Stomach (tissue), 9 donors: Measurements from ENCODE around the gene ZNF716. TPM values are rescaled to one million over a fixed set of nuclear protein-coding genes. Genes with fewer than 3 reads are reported as not detected.

Experiments
- DNase-seq, 2 donors: peaks; one replicate each; pipeline versions ENCODE4 v3.0.0 to v3.0.0-alpha.2; 2013 to 2019
- H3K27ac ChIP-seq, 5 donors: fragments of 200-600 bp in 4 of 5; sonication (generic) in 4 of 5; one replicate each; pipeline ENCODE4 v1.5.1; 2013 to 2019; ENCODE audit warnings: mild to moderate bottlenecking in 1 of 5, moderate library complexity in 1 of 5
- H3K27me3 ChIP-seq, 3 donors: fragments of 200-600 bp; sonication (generic); one replicate each; pipeline ENCODE4 v1.5.1; 2017 to 2019; ENCODE audit warnings: mixed run types in 1 of 3
- H3K36me3 ChIP-seq, 4 donors: fragments of 200-600 bp; sonication (generic); 1 replicate in 3 of 4; 2 replicates in 1 of 4; pipeline ENCODE4 v1.5.1; 2016 to 2019
- H3K4me1 ChIP-seq, 4 donors: fragments of 200-600 bp; sonication (generic); one replicate each; pipeline ENCODE4 v1.5.1; 2016 to 2019
- H3K4me3 ChIP-seq, 4 donors: fragments of 200-600 bp; sonication (generic) in 3 of 4; one replicate each; pipeline ENCODE4 v1.5.1; 2016 to 2019; ENCODE audit warnings: mild to moderate bottlenecking in 1 of 4
- H3K9me3 ChIP-seq, 4 donors: fragments of 200-600 bp; sonication (generic); one replicate each; pipeline ENCODE4 v1.5.1; 2016 to 2019
- EP300 ChIP-seq: sonication (generic); formaldehyde crosslinking; IDR thresholded peaks from one replicate; pipeline ENCODE4 v1.6.1; 2017; ENCODE audit warnings: antibody characterized with exemption
- POLR2A ChIP-seq, 4 donors: fragments of 450-650 bp; IDR thresholded peaks; one replicate each; pipeline ENCODE4 v1.6.1; 2016; ENCODE audit warnings: antibody characterized with exemption in 4 of 4, control low read depth in 2 of 4, mild to moderate bottlenecking in 1 of 4, moderate library complexity in 1 of 4
- POLR2AphosphoS5 ChIP-seq, 3 donors: sonication (generic); formaldehyde crosslinking; IDR thresholded peaks; one replicate each; pipeline ENCODE4 v1.6.1; 2016; ENCODE audit warnings: antibody characterized with exemption in 3 of 3
- WGBS, 5 donors: extraction: QIAGEN DNeasy Blood & Tissue Kit in 3 of 5; methylation state at CpG; one replicate each; pipeline versions ENCODE4 v1.1.5 to v1.1.7; 2013 to 2018; 5-methylcytosine and 5-hydroxymethylcytosine counted together
- intact Hi-C: fragments of 100-400 bp; cut with DNase I; formaldehyde crosslinking; loops from one replicate; pipeline ENCODE4 v1.15.1; 2023; ENCODE audit warnings: low total_unique reads
- polyA plus RNA-seq, 3 donors: library from polyadenylated mRNA; stranded (reverse); fragments of 200-250 nt; gene quantifications; one replicate each; pipeline ENCODE4 v1.2.3, GENCODE V29; 2013
- total RNA-seq, 5 donors: library from RNA; depleted of rRNA; stranded (reverse); fragments of >200 nt; gene quantifications; one replicate each; pipeline versions ENCODE4 v1.1.0 to v1.2.3, GENCODE V29; 2014 to 2016
- TF ChIP-seq, protein P1 (sequence below), 7 experiments: fragments of 450-650 bp in 4 of 7; fragments of 200-600 bp in 3 of 7; sonication (generic) in 3 of 7; IDR thresholded peaks; one replicate each; pipeline ENCODE4 v1.5.1; 2016 to 2019; ENCODE audit warnings: antibody characterized with exemption in 7 of 7, control low read depth in 2 of 7, mild to moderate bottlenecking in 1 of 7
- donor health status: healthy with polysubstance abuse.
- donor health status: Bipolar disorder and iron deficiency.
- donor health status: healthy.

Gene ZNF716
- total and polyA plus RNA-seq, 8 donors: 0.18 TPM; not detected in 7

DNA sequence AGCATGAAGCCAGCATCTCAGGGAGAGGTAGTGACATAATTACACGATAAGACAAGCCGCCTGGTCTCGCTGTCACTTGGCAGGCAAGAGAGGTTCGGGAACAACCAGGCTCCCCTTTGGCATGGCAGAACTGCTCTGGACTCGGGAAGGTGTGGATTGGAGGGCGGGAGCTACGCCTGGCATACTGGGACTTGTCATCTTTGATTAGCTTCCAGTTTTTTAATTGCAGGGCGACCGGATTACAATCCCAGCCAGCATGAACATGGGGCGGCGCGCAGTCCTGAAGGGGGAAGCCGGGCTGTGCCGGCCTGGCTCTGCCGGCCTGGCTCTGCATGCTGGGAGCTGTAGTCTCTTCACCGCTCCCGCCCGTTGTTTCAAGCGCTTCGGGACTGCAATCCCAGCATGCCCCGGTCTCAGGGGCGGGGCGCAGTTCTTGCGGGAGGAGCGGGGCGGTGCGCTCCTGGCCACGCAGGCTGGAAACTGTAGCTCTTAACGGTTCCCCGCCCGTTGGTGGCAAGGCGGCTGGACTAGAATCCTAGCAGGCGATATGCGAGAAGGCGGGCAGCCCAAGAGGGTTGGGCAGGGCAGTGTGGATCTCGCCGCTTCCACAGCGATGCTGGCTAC lies 45.5 kb upstream of the ZNF716 start:
- Histone ChIP-seq H3K27ac (no peak overlapping the region), H3K36me3 (no peaks in the 10 kb centered on the region), H3K4me3 (peak overlapping the region in 2 of 4 donors; percentile 15 to 27), H3K9me3 (peaks cover 4 to 73% (median 50%) of the 10 kb centered on the region in 4 donors), H3K27me3 (no peaks in the 10 kb centered on the region), H3K4me1 (no peaks in the 10 kb centered on the region)
- intact Hi-C loops: no loop called here
- TF ChIP-seq POLR2A (IDR thresholded peaks at IDR 0.05): no peak
- TF ChIP-seq, protein P1, sequence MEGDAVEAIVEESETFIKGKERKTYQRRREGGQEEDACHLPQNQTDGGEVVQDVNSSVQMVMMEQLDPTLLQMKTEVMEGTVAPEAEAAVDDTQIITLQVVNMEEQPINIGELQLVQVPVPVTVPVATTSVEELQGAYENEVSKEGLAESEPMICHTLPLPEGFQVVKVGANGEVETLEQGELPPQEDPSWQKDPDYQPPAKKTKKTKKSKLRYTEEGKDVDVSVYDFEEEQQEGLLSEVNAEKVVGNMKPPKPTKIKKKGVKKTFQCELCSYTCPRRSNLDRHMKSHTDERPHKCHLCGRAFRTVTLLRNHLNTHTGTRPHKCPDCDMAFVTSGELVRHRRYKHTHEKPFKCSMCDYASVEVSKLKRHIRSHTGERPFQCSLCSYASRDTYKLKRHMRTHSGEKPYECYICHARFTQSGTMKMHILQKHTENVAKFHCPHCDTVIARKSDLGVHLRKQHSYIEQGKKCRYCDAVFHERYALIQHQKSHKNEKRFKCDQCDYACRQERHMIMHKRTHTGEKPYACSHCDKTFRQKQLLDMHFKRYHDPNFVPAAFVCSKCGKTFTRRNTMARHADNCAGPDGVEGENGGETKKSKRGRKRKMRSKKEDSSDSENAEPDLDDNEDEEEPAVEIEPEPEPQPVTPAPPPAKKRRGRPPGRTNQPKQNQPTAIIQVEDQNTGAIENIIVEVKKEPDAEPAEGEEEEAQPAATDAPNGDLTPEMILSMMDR (IDR thresholded peaks at IDR 0.05): no peak
- 34 to 53% (median 45%) methylated on average over 12 to 38 of the region's 38 CpGs for WGBS, 5 donors
- DNase-seq: no peak

DNA sequence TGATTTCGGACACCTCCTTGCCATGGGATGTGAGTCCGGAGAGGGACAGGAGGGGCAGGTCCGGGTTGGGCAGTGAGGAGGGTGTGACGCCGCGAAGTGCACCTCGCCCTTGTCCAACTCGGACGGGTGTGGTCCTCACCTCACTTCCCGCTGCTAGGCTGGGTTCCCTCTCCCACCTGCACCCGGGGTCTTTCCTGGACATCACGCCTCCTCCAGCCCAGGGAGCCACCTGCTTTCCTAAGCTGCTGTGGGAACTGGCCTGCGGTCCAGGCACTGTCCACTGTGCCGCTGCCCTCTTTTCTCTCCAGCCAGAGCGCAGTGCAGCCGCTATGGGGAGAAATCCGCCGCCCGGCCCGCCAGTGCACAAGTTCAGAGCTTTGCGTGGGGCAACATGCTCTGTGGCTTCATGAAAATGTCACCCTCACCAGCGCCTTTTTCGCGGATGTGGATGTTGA lies 45.0 kb upstream of the ZNF716 start:
- Histone ChIP-seq H3K36me3 (no peaks in the 10 kb centered on the region), H3K27ac (no peak overlapping the region), H3K4me1 (no peaks in the 10 kb centered on the region), H3K9me3 (peaks cover 4 to 69% (median 50%) of the 10 kb centered on the region in 4 donors), H3K27me3 (no peaks in the 10 kb centered on the region), H3K4me3 (peak overlapping the region in 1 of 4 donors; percentile 27)
- intact Hi-C loops: no loop called here
- DNase-seq: no peak
- TF ChIP-seq POLR2A (IDR thresholded peaks at IDR 0.05) (no peak), EP300 (no peak), POLR2AphosphoS5 (IDR thresholded peaks at IDR 0.05) (no peak)
- TF ChIP-seq, protein P1 (IDR thresholded peaks at IDR 0.05): no peak
- 44 to 56% (median 52%) methylated on average over 23 to 24 of the region's 24 CpGs for WGBS, 5 donors

DNA sequence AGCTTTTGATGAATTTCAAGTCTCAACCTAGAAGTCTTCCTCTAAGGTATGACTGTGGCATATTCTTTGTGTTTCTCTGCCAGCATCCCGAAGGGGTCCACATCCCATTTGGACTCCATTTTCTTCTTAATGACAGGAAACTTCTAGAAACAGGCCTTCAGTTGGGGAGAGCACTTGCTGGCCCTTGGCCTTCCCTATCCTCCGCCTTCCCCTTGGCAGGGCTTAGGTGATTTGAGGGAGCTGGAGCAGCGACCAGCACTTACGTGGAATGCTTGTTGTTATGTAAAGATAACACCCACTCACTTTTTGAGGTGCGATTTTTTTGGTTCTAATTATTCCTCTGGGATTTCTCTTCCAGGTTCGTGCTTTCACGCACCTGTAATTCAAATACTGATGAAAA lies 42.9 kb upstream of the ZNF716 start:
- intact Hi-C loops: no loop called here
- no peak for DNase-seq
- Histone ChIP-seq H3K4me1 (no peaks in the 10 kb centered on the region), H3K4me3 (no peak overlapping the region), H3K27me3 (no peaks in the 10 kb centered on the region), H3K27ac (no peak overlapping the region), H3K36me3 (no peaks in the 10 kb centered on the region), H3K9me3 (peaks cover 4 to 70% (median 53%) of the 10 kb centered on the region in 4 donors)
- no peak for TF ChIP-seq EP300
- 56 to 74% (median 68%) methylated on average over 7 of the region's 7 CpGs for WGBS, 5 donors

DNA sequence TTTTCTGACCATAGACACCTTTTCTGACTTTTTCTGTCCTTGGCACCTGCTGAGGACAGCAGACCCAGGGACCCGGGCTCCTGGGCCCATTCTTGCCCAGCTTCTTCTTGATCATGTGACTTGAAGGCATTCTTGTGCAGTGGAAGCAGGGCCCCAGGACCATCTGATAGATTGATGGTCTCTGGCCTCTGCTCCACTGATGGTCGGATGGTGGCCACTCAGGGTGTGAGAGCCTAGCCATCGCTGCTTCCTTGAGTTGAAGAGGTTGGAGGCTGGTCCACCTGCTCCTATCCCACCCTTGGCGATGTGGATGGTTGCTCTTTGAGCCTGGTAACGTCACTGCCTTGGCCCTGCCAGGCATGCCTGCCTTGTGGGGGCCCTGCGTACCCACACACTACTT lies 37.8 kb upstream of the ZNF716 start:
- 47 to 66% (median 65%) methylated on average over 2 to 6 of the region's 6 CpGs; no CpG with 5 or more reads in 1 of the 5 donors for WGBS, 5 donors
- no peak for TF ChIP-seq POLR2A (IDR thresholded peaks at IDR 0.05)
- no peak for TF ChIP-seq POLR2AphosphoS5 (IDR thresholded peaks at IDR 0.05)
- TF ChIP-seq EP300: no peak
- TF ChIP-seq, protein P1 (IDR thresholded peaks at IDR 0.05): no peak
- H3K4me1 ChIP-seq: no peaks in the 10 kb centered on the region
- no peak for DNase-seq
- no peaks in the 10 kb centered on the region for H3K36me3 ChIP-seq
- intact Hi-C loops: no loop called here
- no peak overlapping the region for H3K4me3 ChIP-seq
- peaks cover 0 to 77% (median 55%) of the 10 kb centered on the region in 4 donors for H3K9me3 ChIP-seq
- no peaks in the 10 kb centered on the region for H3K27me3 ChIP-seq
- no peak overlapping the region for H3K27ac ChIP-seq

DNA sequence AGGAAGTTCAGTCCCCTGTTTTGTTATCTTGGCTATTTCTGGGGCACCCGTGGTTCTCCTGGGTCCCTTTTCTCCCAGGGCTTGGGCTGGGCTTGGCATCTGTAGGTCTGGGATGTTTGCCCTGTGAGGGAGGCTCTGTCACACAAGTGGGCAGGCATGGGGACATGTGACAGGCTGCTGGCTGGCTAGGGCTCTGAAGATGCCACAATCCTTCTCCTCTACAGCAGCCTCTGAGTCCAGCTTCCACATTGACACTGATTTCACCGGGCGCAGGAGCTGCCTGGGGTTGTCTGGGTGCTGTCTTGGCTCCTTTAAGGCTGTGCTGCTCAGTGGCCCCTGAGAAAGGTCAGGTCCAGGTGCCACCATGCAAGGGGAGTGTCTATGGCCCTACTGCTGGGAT lies 37.4 kb upstream of the ZNF716 start:
- intact Hi-C loops: no loop called here
- no peaks in the 10 kb centered on the region for H3K27me3 ChIP-seq
- TF ChIP-seq POLR2AphosphoS5 (IDR thresholded peaks at IDR 0.05): no peak
- no peak for TF ChIP-seq POLR2A (IDR thresholded peaks at IDR 0.05)
- TF ChIP-seq, protein P1 (IDR thresholded peaks at IDR 0.05): no peak
- no peak for TF ChIP-seq EP300
- H3K9me3 ChIP-seq: peaks cover 0 to 81% (median 56%) of the 10 kb centered on the region in 4 donors
- H3K4me3 ChIP-seq: no peak overlapping the region
- WGBS, 5 donors: 40 to 69% (median 66%) methylated on average over 1 to 3 of the region's 3 CpGs; no CpG with 5 or more reads in 1 of the 5 donors
- H3K27ac ChIP-seq: no peak overlapping the region
- H3K36me3 ChIP-seq: no peaks in the 10 kb centered on the region
- no peak for DNase-seq
- no peaks in the 10 kb centered on the region for H3K4me1 ChIP-seq
